H1 (cell line): ENCODE data around the gene FOXN1. TPM values are rescaled to one million over a fixed set of nuclear protein-coding genes. Genes with fewer than 3 reads are reported as not detected.

ENCODE experiments used
- ASH2L ChIP-seq: fragments of 200-600, 300-600 bp; sonication (generic); IDR thresholded peaks from one replicate; pipeline ENCODE4 v1.7.1; 2017; ENCODE audit warnings: low read length
- CBX8 ChIP-seq: fragments of 300-800, 300-1000 bp; sonication (generic); IDR thresholded peaks from 2 replicates; pipeline ENCODE4 v1.7.1; 2016; ENCODE audit warnings: low read depth, low read length, borderline replicate concordance
- CHD7 ChIP-seq: fragments of 300-600 bp; sonication (generic); IDR thresholded peaks from 2 replicates; pipeline ENCODE4 v1.7.1; 2012; ENCODE audit warnings: low read length, moderate library complexity, mild to moderate bottlenecking, inconsistent platforms; ENCODE audit not compliant: insufficient replicate concordance
- CREB1 ChIP-seq: IDR thresholded peaks from 2 replicates; pipeline ENCODE4 v1.6.1; 2012; ENCODE audit warnings: inconsistent platforms
- CTBP2 ChIP-seq: IDR thresholded peaks from 2 replicates; pipeline ENCODE4 v1.7.0; 2011; ENCODE audit warnings: borderline replicate concordance, mild to moderate bottlenecking, moderate library complexity, mixed read lengths, low read length; ENCODE audit not compliant: insufficient read depth, insufficient read length
- FOSL1 ChIP-seq: IDR thresholded peaks from 2 replicates; pipeline ENCODE4 v1.6.1; 2011; ENCODE audit warnings: mild to moderate bottlenecking, low read depth, low read length, moderate library complexity; ENCODE audit not compliant: insufficient read depth
- GABPA ChIP-seq: IDR thresholded peaks from 2 replicates; pipeline ENCODE4 v1.6.1; 2011; ENCODE audit warnings: mild to moderate bottlenecking, low read length, moderate library complexity, borderline replicate concordance; ENCODE audit not compliant: insufficient read depth
- JUN ChIP-seq: IDR thresholded peaks from 2 replicates; pipeline ENCODE4 v1.6.1; 2011; ENCODE audit warnings: low read depth, mild to moderate bottlenecking, improper control_type of control experiment, low read length
- MAX ChIP-seq: IDR thresholded peaks from 2 replicates; pipeline ENCODE4 v1.6.1; 2012; ENCODE audit warnings: inconsistent platforms
- SRF ChIP-seq: IDR thresholded peaks from 2 replicates; pipeline ENCODE4 v1.6.1; 2011; ENCODE audit warnings: mild to moderate bottlenecking, low read depth, low read length, moderate library complexity
- TAF7 ChIP-seq: optimal IDR thresholded peaks from 2 replicates; pipeline ENCODE3; 2011; ENCODE audit warnings: low read depth, mild to moderate bottlenecking, inconsistent platforms, low read length, moderate library complexity, borderline replicate concordance
- polyA plus RNA-seq, 7 experiments: library from polyadenylated mRNA; depleted of rRNA in 3 of 7; stranded (reverse) in 5 of 7; unstranded in 2 of 7; fragments of >200 nt in 5 of 7; fragments of 200-250 nt in 2 of 7; gene quantifications; 1 replicate in 5 of 7; 2 replicates in 1 of 7; 4 replicates in 1 of 7; pipeline versions ENCODE4 v1.2.1 to v1.2.3, GENCODE V29; 2011 to 2013; ENCODE audit warnings: missing spikeins in 2 of 7, mixed read lengths in 2 of 7
- total RNA-seq: library from RNA; stranded (reverse); fragmentation: NEBNext Ultra II Directional; extraction: Animal tissue kit (Norgen Biotek cat#: 25700); gene quantifications from 2 replicates; pipeline ENCODE4 v1.2.1, GENCODE V29; 2021

The FOXN1 gene
- total and polyA plus RNA-seq, 2 of the 8 experiments (the other 6 are each of a cell fraction or from before 2014, with no cell fraction given) = not detected

GRCh38 chr17:28514561-28515002 is 8.4 kb downstream of the FOXN1 start (continued):
- TF ChIP-seq CHD7 (no peak), MAX (no peak), CBX8 (no peak), ASH2L (no peak), SRF (no peak), CTBP2 (no peak), FOSL1 (no peak), JUN (no peak), GABPA (no peak), TAF7 (no peak), CREB1 (no peak)
